NCI-H146 treated with DMSO at 0.1 percent for 48 hours (cell line): Measurements from ENCODE around the gene ITGBL1.

Experiments used
- DNase-seq: peaks from one replicate; lab custom pipeline; 2025; ENCODE audit not compliant: unreplicated experiment; lab: John Stamatoyannopoulos, UW

ITGBL1 gene

GRCh38 chr13:101730420-101731000, 278.0 kb downstream of the ITGBL1 start:
- DNase-seq, result no peak

DNA sequence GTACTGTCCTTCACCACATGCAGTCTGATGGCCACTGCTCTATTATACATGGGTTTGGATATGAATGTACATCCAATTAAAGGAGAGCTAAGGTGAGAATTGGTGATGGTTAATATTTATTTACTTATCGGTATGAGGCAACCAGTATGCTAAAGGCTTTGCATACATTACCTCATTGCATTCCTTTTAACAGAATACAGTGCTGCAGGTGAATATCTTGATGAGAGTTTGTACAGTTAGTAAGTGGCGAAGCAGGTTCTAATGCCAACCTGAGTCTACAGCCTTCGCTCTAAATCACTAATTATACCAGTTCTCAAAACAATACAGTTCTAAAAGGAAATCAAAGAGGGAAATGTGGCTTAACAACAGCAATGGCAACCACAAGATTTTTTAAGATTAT, 284.1 kb downstream of the ITGBL1 start:
- DNase-seq, result peak; percentile 45

- DNase-seq, result no peak
Measured at GRCh38 chr13:101738336-101738735, 285.9 kb downstream of the ITGBL1 start.

GRCh38 chr13:101739382-101740178, 287.1 kb downstream of the ITGBL1 start:
- no peak for DNase-seq

- no peak for DNase-seq
Measured at GRCh38 chr13:101746513-101746912, 294.0 kb downstream of the ITGBL1 start.

DNA sequence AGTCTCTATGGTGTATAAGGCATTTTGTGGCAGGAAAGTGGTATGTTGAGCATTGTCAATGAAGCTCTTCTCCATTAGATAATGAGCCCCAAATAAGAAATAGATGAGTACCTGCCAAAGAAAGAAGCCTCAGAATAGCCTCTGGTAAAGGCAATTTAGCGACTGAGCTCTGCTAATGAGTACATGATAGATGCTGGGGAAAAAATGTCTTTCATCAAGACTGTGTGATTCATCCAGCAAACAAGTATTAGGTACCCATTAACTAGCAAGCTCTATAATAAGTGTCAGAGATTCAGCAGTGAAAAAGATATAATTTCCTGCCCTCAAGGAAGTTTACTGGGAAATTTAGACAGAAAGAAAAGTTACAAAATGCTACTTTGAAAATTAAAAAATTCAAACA, 294.6 kb downstream of the ITGBL1 start:
- DNase-seq, result no peak

DNA sequence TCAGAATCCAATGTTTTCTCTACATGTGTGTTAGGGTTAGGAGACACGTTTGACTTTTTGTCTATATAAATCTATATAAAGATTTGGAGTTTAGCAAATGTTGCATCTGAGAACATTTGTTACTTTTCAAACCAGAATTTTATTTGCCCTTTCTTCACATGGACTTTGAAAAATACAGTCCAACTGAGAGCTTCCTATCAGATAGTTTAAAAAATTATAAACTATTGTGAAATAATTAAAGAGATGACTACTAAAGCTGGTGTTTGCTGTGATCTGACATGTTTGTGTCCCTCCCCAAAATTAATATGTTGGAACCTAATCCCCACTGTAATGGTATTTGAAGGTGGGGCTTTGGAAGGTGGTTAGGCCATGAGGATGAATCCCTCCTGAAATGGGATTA, 297.1 kb downstream of the ITGBL1 start:
- DNase-seq, result no peak

DNA sequence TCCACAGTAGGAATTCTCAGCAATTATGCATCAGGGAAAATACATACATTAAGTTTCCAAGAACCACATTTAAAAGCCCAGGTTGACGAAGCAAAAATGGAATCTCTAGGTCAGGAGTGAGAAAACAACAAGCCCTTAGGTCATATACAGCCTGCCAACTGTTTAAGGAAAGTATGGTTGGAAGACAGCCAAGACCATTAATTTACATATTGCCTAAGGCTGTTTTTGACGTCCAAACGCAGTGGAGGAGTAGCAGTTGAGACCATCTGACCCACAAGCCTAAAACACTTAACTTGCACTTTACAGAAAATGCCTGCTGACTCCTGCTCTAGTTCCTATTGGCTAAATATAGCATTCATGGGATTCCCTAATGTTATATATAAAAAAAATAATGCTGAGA, 299.0 kb downstream of the ITGBL1 start:
- peak; percentile 84 for DNase-seq

GRCh38 chr13:101752432-101752831, 300.0 kb downstream of the ITGBL1 start:
- DNase-seq, result no peak

- no peak for DNase-seq
Measured at GRCh38 chr13:101755228-101755887, 302.9 kb downstream of the ITGBL1 start.

DNA sequence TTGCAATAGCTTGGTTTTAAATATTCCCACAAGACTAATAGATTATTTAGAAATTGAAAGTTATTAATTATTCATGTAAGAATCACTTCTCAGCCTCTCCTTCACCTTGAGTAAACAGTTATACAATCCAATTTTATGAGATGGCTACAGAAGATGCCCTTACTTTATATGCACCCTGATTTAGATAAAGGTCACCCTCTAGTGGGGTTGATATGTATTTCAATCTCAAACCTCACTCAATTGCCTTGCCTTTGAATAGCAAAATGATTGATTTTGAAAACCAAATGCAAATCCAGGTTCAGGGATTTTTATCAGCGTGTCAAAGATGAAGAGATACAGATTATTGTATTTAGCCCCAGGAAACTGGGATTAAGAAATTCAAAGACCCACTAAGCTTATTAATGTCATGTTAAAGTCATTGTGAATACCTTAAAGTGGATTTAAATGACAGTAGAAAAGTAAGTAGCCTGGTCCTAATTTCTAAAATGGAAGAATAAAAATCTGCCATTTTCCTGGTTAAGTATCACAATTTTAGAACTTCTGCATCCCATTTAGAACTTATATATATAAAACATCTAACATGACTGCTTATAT, 305.1 kb downstream of the ITGBL1 start:
- peak; percentile 67 for DNase-seq

- DNase-seq, result no peak
Measured at GRCh38 chr13:101763191-101763590, 310.7 kb downstream of the ITGBL1 start.
